Body of pancreas (tissue), 4 donors: ENCODE results near the gene DAPP1. TPM values are rescaled to one million over a fixed set of nuclear protein-coding genes. Genes with fewer than 3 reads are reported as not detected.

Experiments
- ATAC-seq: fragments of 150-250 bp; one replicate; pipeline ENCODE4 v1.9.1; 2016
- DNase-seq, 4 donors: peaks; one replicate each; pipeline ENCODE4 v3.0.0-alpha.2; 2019
- H3K27ac ChIP-seq, 4 donors: fragments of 200-600 bp; sonication (generic); 1 replicate in 3 of 4; 2 replicates in 1 of 4; pipeline versions ENCODE4 v1.5.1 to v1.6.1; 2016 to 2019; ENCODE audit warnings: mild to moderate bottlenecking in 1 of 4, mixed read lengths in 1 of 4, moderate library complexity in 1 of 4
- H3K27me3 ChIP-seq, 2 donors: fragments of 200-600 bp; sonication (generic); one replicate each; pipeline ENCODE4 v1.6.0; 2016; ENCODE audit warnings: mild to moderate bottlenecking in 1 of 2
- H3K36me3 ChIP-seq, 2 donors: fragments of 200-600 bp; sonication (generic); replicated peaks in 1 of 2; 2 replicates each; pipeline ENCODE4 v1.5.1; 2016; ENCODE audit warnings: low read depth in 2 of 2; ENCODE audit not compliant: insufficient read depth in 1 of 2
- H3K4me1 ChIP-seq: fragments of 200-600 bp; sonication (generic); one replicate; pipeline ENCODE4 v1.6.0; 2016
- H3K4me3 ChIP-seq, 2 donors: fragments of 200-600 bp; sonication (generic); 1 replicate in 1 of 2; 2 replicates in 1 of 2; pipeline ENCODE4 v1.5.1; 2016 to 2019
- H3K9me3 ChIP-seq, 3 donors: fragments of 200-600 bp; sonication (generic); 1 replicate in 2 of 3; 2 replicates in 1 of 3; pipeline ENCODE4 v1.5.1; 2016
- CTCF ChIP-seq, 7 experiments: fragments of 450-650 bp in 4 of 7; fragments of 200-600 bp in 3 of 7; sonication (generic) in 3 of 7; IDR thresholded peaks; one replicate each; pipeline ENCODE4 v1.5.1; 2016 to 2019; ENCODE audit warnings: antibody characterized with exemption in 7 of 7
- POLR2A ChIP-seq, 3 donors: fragments of 450-650 bp; IDR thresholded peaks; one replicate each; pipeline ENCODE4 v1.6.1; 2016; ENCODE audit warnings: antibody characterized with exemption in 3 of 3, mild to moderate bottlenecking in 2 of 3
- WGBS, 2 donors: methylation state at CpG; one replicate each; pipeline ENCODE4 v1.1.5; 2017; 5-methylcytosine and 5-hydroxymethylcytosine counted together
- intact Hi-C: fragments of 100-400 bp; cut with DNase I; formaldehyde crosslinking; loops from one replicate; pipeline ENCODE4 v1.15.1; 2023
- total RNA-seq, 2 donors: library from RNA; depleted of rRNA; stranded (reverse); fragments of >200 nt; gene quantifications; one replicate each; pipeline ENCODE4 v1.1.0, GENCODE V29; 2016

Gene DAPP1
- total RNA-seq, 2 donors from 2014 or later = 1.3 to 2.3 TPM

GRCh38 chr4:99821918-99822503, 5.4 kb downstream of the DAPP1 start:
- intact Hi-C loops = no loop called here
- no peaks in the 10 kb centered on the region for H3K4me1 ChIP-seq
- H3K4me3 ChIP-seq = no peak overlapping the region
- no peaks in the 10 kb centered on the region for H3K9me3 ChIP-seq
- no peaks in the 10 kb centered on the region for H3K36me3 ChIP-seq
- H3K27ac ChIP-seq = no peak overlapping the region
- TF ChIP-seq CTCF (IDR thresholded peaks at IDR 0.05) (no peak), POLR2A (IDR thresholded peaks at IDR 0.05) (no peak)
- ATAC-seq = no peak
- no peaks in the 10 kb centered on the region for H3K27me3 ChIP-seq
- DNase-seq = no peak
- 45 to 79% methylated on average over 4 of the region's 4 CpGs for WGBS, 2 donors

- intact Hi-C loops = no loop called here
- Histone ChIP-seq H3K36me3 (no peaks in the 10 kb centered on the region), H3K27ac (no peak overlapping the region), H3K4me1 (no peaks in the 10 kb centered on the region), H3K27me3 (no peaks in the 10 kb centered on the region), H3K4me3 (no peak overlapping the region), H3K9me3 (no peaks in the 10 kb centered on the region)
- DNase-seq (no peak), ATAC-seq (no peak)
- WGBS, 2 donors = 72 to 88% methylated on average over 3 of the region's 3 CpGs
- TF ChIP-seq CTCF (IDR thresholded peaks at IDR 0.05) = no peak
- TF ChIP-seq POLR2A (IDR thresholded peaks at IDR 0.05) = no peak
These were observed 6.1 kb downstream of the DAPP1 start for GRCh38 chr4:99822734-99823133.

GRCh38 chr4:99824070-99824599, 7.5 kb downstream of the DAPP1 start:
- H3K27ac ChIP-seq = no peak overlapping the region
- H3K27me3 ChIP-seq = no peaks in the 10 kb centered on the region
- ATAC-seq (no peak), DNase-seq (no peak)
- H3K9me3 ChIP-seq = no peaks in the 10 kb centered on the region
- H3K4me3 ChIP-seq = no peak overlapping the region
- WGBS, 2 donors = 86 to 90% methylated on average over 3 of the region's 3 CpGs
- no peaks in the 10 kb centered on the region for H3K4me1 ChIP-seq
- intact Hi-C loops = no loop called here
- no peak for TF ChIP-seq POLR2A (IDR thresholded peaks at IDR 0.05)
- no peak for TF ChIP-seq CTCF (IDR thresholded peaks at IDR 0.05)
- H3K36me3 ChIP-seq = no peaks in the 10 kb centered on the region

GRCh38 chr4:99825272-99825671, 8.6 kb downstream of the DAPP1 start:
- 62 to 68% methylated on average over 3 of the region's 3 CpGs for WGBS, 2 donors
- Histone ChIP-seq H3K27me3 (no peaks in the 10 kb centered on the region), H3K4me3 (no peak overlapping the region), H3K27ac (no peak overlapping the region), H3K36me3 (no peaks in the 10 kb centered on the region), H3K4me1 (no peaks in the 10 kb centered on the region), H3K9me3 (no peaks in the 10 kb centered on the region)
- intact Hi-C loops = no loop called here
- no peak for ATAC-seq
- DNase-seq = no peak
- TF ChIP-seq POLR2A (IDR thresholded peaks at IDR 0.05) = no peak
- no peak for TF ChIP-seq CTCF (IDR thresholded peaks at IDR 0.05)

- Histone ChIP-seq H3K27me3 (no peaks in the 10 kb centered on the region), H3K4me3 (no peak overlapping the region), H3K27ac (no peak overlapping the region), H3K36me3 (no peaks in the 10 kb centered on the region), H3K9me3 (no peaks in the 10 kb centered on the region), H3K4me1 (no peaks in the 10 kb centered on the region)
- intact Hi-C loops = no loop called here
- TF ChIP-seq CTCF (IDR thresholded peaks at IDR 0.05) = no peak
- no peak for TF ChIP-seq POLR2A (IDR thresholded peaks at IDR 0.05)
- WGBS, 2 donors = 69 to 71% methylated on average over 1 of the region's 1 CpG
- ATAC-seq = no peak
- no peak for DNase-seq
These were observed 9.4 kb downstream of the DAPP1 start for GRCh38 chr4:99826016-99826415.
